Measurements from ENCODE around the gene RIMS3. TPM values are rescaled to one million over a fixed set of nuclear protein-coding genes. Genes with fewer than 3 reads are reported as not detected.
"Not testable (repeated sequence)": the region's sequence is repeated elsewhere in the genome, so short reads cannot be mapped to it uniquely, and the experiment has no call there.

The RIMS3 gene
- total RNA-seq, 6 experiments from 2014 or later: 0.05 to 0.14 (median 0.09) TPM; not detected in 3

- Mint-ChIP-seq H3K4me3 (no peak overlapping the region), H3K9me3 (no peaks in the 10 kb centered on the region), H3K27ac (no peak overlapping the region), H3K36me3 (ENCODE audit: low read depth) (no peaks in the 10 kb centered on the region), H3K27me3 (ENCODE audit: insufficient read depth) (peaks cover 9% of the 10 kb centered on the region), H3K4me1 (ENCODE audit: low read depth) (peaks cover 9% of the 10 kb centered on the region)
- DNase-seq: no peak
- no peak for TF ChIP-seq CTCF (IDR thresholded peaks at IDR 0.05)
These were observed 31.5 kb downstream of the RIMS3 start for GRCh38 chr1:40633931-40634376.

DNA sequence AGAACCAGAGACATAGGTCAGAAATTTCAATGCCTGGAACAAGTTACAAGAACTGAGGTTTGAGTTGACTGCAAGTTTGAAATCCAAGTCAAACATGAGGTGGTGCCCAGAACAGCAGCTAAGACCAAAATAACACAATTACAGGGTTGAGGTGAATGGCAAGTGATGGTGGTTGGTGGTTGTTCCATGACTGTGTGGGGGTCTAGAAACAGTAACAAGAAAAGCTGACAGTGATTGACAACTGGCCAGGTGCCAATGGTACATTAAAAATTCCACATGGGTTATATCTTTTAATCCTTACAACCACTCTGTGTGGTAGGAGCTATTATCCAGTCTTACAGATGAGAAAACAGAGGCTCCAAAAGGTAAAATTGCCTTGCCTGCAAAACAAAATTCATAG, 32.0 kb downstream of the RIMS3 start:
- Mint-ChIP-seq H3K4me1 (ENCODE audit: low read depth) (peaks cover 9% of the 10 kb centered on the region), H3K4me3 (no peak overlapping the region), H3K36me3 (ENCODE audit: low read depth) (no peaks in the 10 kb centered on the region), H3K27me3 (ENCODE audit: insufficient read depth) (peaks cover 11% of the 10 kb centered on the region), H3K27ac (no peak overlapping the region), H3K9me3 (no peaks in the 10 kb centered on the region)
- TF ChIP-seq CTCF (IDR thresholded peaks at IDR 0.05): no peak
- no peak for DNase-seq

- DNase-seq: no peak
- Mint-ChIP-seq H3K27ac (no peak overlapping the region), H3K36me3 (ENCODE audit: low read depth) (no peaks in the 10 kb centered on the region), H3K4me1 (ENCODE audit: low read depth) (peaks cover 16% of the 10 kb centered on the region), H3K9me3 (no peaks in the 10 kb centered on the region), H3K4me3 (no peak overlapping the region), H3K27me3 (ENCODE audit: insufficient read depth) (peaks cover 15% of the 10 kb centered on the region; the same call in 1 of the 2 replicates)
- TF ChIP-seq CTCF (IDR thresholded peaks at IDR 0.05): peak; percentile 76
These were observed 34.8 kb downstream of the RIMS3 start for GRCh38 chr1:40630488-40631223.

GRCh38 chr1:40629546-40629945, 35.9 kb downstream of the RIMS3 start:
- H3K9me3 Mint-ChIP-seq; H3K27ac Mint-ChIP-seq; H3K4me3 Mint-ChIP-seq; H3K36me3 Mint-ChIP-seq (ENCODE audit: low read depth); DNase-seq: not testable (repeated sequence)
- Mint-ChIP-seq H3K27me3 (ENCODE audit: insufficient read depth) (peaks cover 17% of the 10 kb centered on the region), H3K4me1 (ENCODE audit: low read depth) (peaks cover 14% of the 10 kb centered on the region)

DNA sequence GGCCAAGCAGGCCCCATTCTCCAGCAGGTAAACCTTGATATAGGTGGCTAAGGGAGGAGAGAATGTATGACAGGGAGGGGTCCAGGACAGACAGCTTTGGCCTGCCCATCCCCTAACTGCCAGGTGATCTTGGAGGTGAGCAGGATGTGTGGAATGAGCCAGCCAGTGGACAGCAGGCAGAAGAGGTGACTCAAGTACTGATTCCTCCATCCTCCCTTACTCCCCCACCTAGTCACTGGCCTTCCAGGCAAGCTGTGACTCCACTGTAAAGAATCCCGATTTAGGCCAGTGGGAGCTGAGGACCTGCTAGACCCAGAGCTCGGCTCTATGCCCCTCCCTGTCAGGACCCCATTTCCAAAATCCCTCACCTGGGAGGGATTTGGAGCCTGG, 36.6 kb downstream of the RIMS3 start:
- peaks cover 17% of the 10 kb centered on the region for H3K27me3 Mint-ChIP-seq (ENCODE audit: insufficient read depth)
- H3K36me3 Mint-ChIP-seq (ENCODE audit: low read depth): no peaks in the 10 kb centered on the region
- H3K4me1 Mint-ChIP-seq (ENCODE audit: low read depth): peaks cover 14% of the 10 kb centered on the region
- H3K4me3 Mint-ChIP-seq: no peak overlapping the region
- DNase-seq: no peak
- no peak overlapping the region for H3K27ac Mint-ChIP-seq
- H3K9me3 Mint-ChIP-seq: no peaks in the 10 kb centered on the region
- no peak for TF ChIP-seq CTCF (IDR thresholded peaks at IDR 0.05)

GRCh38 chr1:40627987-40628902, 37.2 kb downstream of the RIMS3 start:
- no peak for TF ChIP-seq CTCF (IDR thresholded peaks at IDR 0.05)
- H3K27me3 Mint-ChIP-seq (ENCODE audit: insufficient read depth): peaks cover 20% of the 10 kb centered on the region
- H3K9me3 Mint-ChIP-seq: no peaks in the 10 kb centered on the region
- no peaks in the 10 kb centered on the region for H3K36me3 Mint-ChIP-seq (ENCODE audit: low read depth)
- H3K27ac Mint-ChIP-seq: no peak overlapping the region
- H3K4me1 Mint-ChIP-seq (ENCODE audit: low read depth): peaks cover 14% of the 10 kb centered on the region
- no peak overlapping the region for H3K4me3 Mint-ChIP-seq
- no peak for DNase-seq
